Hepatocyte (in vitro differentiated cells): ENCODE data around the gene C18orf63. TPM values are rescaled to one million over a fixed set of nuclear protein-coding genes. Genes with fewer than 3 reads are reported as not detected.

Experiments
- DNase-seq: peaks from one replicate; pipeline ENCODE4 v3.0.0-alpha.2; 2016; ENCODE audit warnings: low spot score
- H2AFZ ChIP-seq: fragments of 200-600 bp; sonication (generic); 2 replicates; pipeline ENCODE4 v1.6.0; 2016; ENCODE audit warnings: antibody characterized with exemption, mild to moderate bottlenecking
- H3K27ac ChIP-seq: fragments of 200-600 bp; sonication (generic); 2 replicates; pipeline ENCODE4 v1.5.1; 2016; ENCODE audit warnings: mild to moderate bottlenecking
- H3K27me3 ChIP-seq: fragments of 200-600 bp; sonication (generic); 2 replicates; pipeline ENCODE4 v1.6.1; 2016
- H3K36me3 ChIP-seq: fragments of 200-600 bp; sonication (generic); replicated peaks from 2 replicates; pipeline ENCODE4 v1.5.1; 2016; ENCODE audit warnings: low read depth; ENCODE audit not compliant: insufficient read depth
- H3K4me1 ChIP-seq: fragments of 200-600 bp; sonication (generic); 2 replicates; pipeline ENCODE4 v1.5.1; 2016; ENCODE audit warnings: mild to moderate bottlenecking, moderate library complexity; ENCODE audit not compliant: insufficient read depth
- H3K4me2 ChIP-seq: fragments of 200-600 bp; sonication (generic); 2 replicates; pipeline ENCODE4 v1.6.0; 2016
- H3K4me3 ChIP-seq: fragments of 200-600 bp; sonication (generic); 2 replicates; pipeline ENCODE4 v1.5.1; 2016; ENCODE audit warnings: mild to moderate bottlenecking
- H3K79me2 ChIP-seq: fragments of 200-600 bp; sonication (generic); 2 replicates; pipeline ENCODE4 v1.6.0; 2017; ENCODE audit warnings: mild to moderate bottlenecking
- H3K9me2 ChIP-seq: fragments of 200-600 bp; sonication (generic); replicated peaks from 2 replicates; pipeline ENCODE4 v1.6.0; 2017; ENCODE audit warnings: mild to moderate bottlenecking; ENCODE audit not compliant: insufficient read depth
- H3K9me3 ChIP-seq: fragments of 200-600 bp; sonication (generic); 2 replicates; pipeline ENCODE4 v1.5.1; 2016; ENCODE audit warnings: low read depth, mild to moderate bottlenecking
- H4K20me1 ChIP-seq: fragments of 200-600 bp; sonication (generic); 2 replicates; pipeline ENCODE4 v1.6.0; 2016; ENCODE audit warnings: mild to moderate bottlenecking; ENCODE audit not compliant: insufficient read depth, poor library complexity, severe bottlenecking
- EZH2 ChIP-seq: fragments of 200-600 bp; sonication (generic); IDR thresholded peaks from 2 replicates; pipeline ENCODE4 v1.6.1; 2016; ENCODE audit warnings: antibody characterized with exemption, mild to moderate bottlenecking, borderline replicate concordance
- EZH2phosphoT487 ChIP-seq: fragments of 200-600 bp; sonication (generic); IDR thresholded peaks from one replicate; pipeline ENCODE4 v1.6.1; 2018; ENCODE audit warnings: antibody characterized with exemption, mild to moderate bottlenecking, low read depth, moderate library complexity; ENCODE audit not compliant: unreplicated experiment, severe bottlenecking
- WGBS: methylation state at CpG from one replicate; pipeline ENCODE4 v1.1.6; 2016; ENCODE audit warnings: low lambda C conversion rate; ENCODE audit errors: missing lambda C conversion rate; 5-methylcytosine and 5-hydroxymethylcytosine counted together
- polyA plus RNA-seq: library from polyadenylated mRNA; unstranded; fragments of >200 nt; fragmentation: Nextera tagmentation; extraction: Ambion mirVana; gene quantifications from 2 replicates; pipeline ENCODE4 v1.2.1, GENCODE V29; 2016
- total RNA-seq: library from RNA; depleted of rRNA; stranded (reverse); fragments of >200 nt; gene quantifications from 2 replicates; pipeline ENCODE4 v1.2.3, GENCODE V29; 2014
- TF ChIP-seq, protein P1 (sequence below): fragments of 200-600 bp; sonication (generic); IDR thresholded peaks from 2 replicates; pipeline ENCODE4 v1.5.1; 2016; ENCODE audit warnings: antibody characterized with exemption, mild to moderate bottlenecking; ENCODE audit not compliant: poor library complexity

Gene C18orf63
- total and polyA plus RNA-seq, 2 experiments from 2014 or later, result not detected

DNA sequence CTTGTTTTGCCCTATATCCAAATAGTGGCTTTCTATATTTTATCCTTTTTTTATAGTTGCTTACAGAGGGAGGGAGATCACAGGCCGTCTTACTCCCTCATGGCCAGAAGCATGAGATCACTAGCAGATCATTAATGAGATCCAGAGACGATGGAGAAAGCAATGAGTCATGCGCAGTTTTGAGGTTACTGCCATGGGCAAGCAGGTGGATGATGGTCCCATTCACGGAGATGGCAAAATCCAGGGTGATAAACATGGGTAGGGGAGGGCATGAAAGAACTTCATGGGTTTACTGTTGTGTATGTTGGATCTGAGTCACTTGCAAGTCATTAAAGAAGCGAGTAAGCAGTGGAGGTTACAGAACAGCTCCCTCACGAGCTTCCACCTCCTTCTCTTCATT lies 60.4 kb downstream of the C18orf63 start:
- 69% methylated on average over 6 of the region's 6 CpGs for WGBS
- peak overlapping the region; percentile 69 for H3K27ac ChIP-seq
- no peaks in the 10 kb centered on the region for H3K36me3 ChIP-seq
- TF ChIP-seq EZH2phosphoT487 (no peak), EZH2 (no peak)
- TF ChIP-seq, protein P1, sequence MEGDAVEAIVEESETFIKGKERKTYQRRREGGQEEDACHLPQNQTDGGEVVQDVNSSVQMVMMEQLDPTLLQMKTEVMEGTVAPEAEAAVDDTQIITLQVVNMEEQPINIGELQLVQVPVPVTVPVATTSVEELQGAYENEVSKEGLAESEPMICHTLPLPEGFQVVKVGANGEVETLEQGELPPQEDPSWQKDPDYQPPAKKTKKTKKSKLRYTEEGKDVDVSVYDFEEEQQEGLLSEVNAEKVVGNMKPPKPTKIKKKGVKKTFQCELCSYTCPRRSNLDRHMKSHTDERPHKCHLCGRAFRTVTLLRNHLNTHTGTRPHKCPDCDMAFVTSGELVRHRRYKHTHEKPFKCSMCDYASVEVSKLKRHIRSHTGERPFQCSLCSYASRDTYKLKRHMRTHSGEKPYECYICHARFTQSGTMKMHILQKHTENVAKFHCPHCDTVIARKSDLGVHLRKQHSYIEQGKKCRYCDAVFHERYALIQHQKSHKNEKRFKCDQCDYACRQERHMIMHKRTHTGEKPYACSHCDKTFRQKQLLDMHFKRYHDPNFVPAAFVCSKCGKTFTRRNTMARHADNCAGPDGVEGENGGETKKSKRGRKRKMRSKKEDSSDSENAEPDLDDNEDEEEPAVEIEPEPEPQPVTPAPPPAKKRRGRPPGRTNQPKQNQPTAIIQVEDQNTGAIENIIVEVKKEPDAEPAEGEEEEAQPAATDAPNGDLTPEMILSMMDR, result no peak
- no peaks in the 10 kb centered on the region for H3K79me2 ChIP-seq
- H3K4me1 ChIP-seq, result no peaks in the 10 kb centered on the region
- H3K4me2 ChIP-seq, result no peak overlapping the region
- no peak overlapping the region for H3K4me3 ChIP-seq
- no peaks in the 10 kb centered on the region for H3K9me3 ChIP-seq
- no peaks in the 10 kb centered on the region for H3K9me2 ChIP-seq
- no peaks in the 10 kb centered on the region for H3K27me3 ChIP-seq
- DNase-seq, result peak; percentile 36
- no peak overlapping the region for H2AFZ ChIP-seq
- no peaks in the 10 kb centered on the region for H4K20me1 ChIP-seq

DNA sequence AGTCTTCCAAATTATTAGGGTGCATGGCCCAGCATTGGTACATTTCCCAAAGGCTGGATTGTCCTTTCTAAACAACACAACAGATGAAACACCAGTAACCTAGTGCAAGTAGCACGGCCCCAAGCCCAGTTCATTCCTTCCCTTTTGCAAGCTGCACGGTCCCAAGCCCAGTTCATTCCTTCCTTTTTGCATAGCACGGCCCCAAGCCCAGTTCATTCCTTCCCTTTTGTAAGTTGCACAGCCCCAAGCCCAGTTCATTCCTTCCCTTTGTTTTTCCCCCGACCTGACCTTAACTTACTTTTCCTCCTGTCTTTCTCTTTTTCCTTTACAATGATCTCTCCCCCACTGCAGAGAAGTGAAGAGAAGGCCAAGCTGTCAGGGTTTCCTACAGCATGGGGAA lies 60.9 kb downstream of the C18orf63 start:
- H3K4me3 ChIP-seq, result no peak overlapping the region
- TF ChIP-seq EZH2phosphoT487 (no peak), EZH2 (no peak)
- TF ChIP-seq, protein P1, result no peak
- 85% methylated on average over 4 of the region's 4 CpGs for WGBS
- H3K36me3 ChIP-seq, result no peaks in the 10 kb centered on the region
- no peak overlapping the region for H2AFZ ChIP-seq
- H3K79me2 ChIP-seq, result no peaks in the 10 kb centered on the region
- no peaks in the 10 kb centered on the region for H4K20me1 ChIP-seq
- H3K4me1 ChIP-seq, result no peaks in the 10 kb centered on the region
- H3K4me2 ChIP-seq, result no peak overlapping the region
- no peaks in the 10 kb centered on the region for H3K9me3 ChIP-seq
- no peaks in the 10 kb centered on the region for H3K9me2 ChIP-seq
- H3K27me3 ChIP-seq, result no peaks in the 10 kb centered on the region
- no peak for DNase-seq
- H3K27ac ChIP-seq, result no peak overlapping the region

- Histone ChIP-seq H3K4me3 (no peak overlapping the region), H3K9me2 (no peaks in the 10 kb centered on the region), H3K79me2 (no peaks in the 10 kb centered on the region), H3K27me3 (no peaks in the 10 kb centered on the region), H2AFZ (no peak overlapping the region), H3K9me3 (no peaks in the 10 kb centered on the region), H3K4me2 (no peak overlapping the region), H3K36me3 (no peaks in the 10 kb centered on the region), H4K20me1 (no peaks in the 10 kb centered on the region), H3K27ac (no peak overlapping the region), H3K4me1 (no peaks in the 10 kb centered on the region)
- no peak for DNase-seq
- TF ChIP-seq, protein P1, result no peak
- TF ChIP-seq EZH2 (no peak), EZH2phosphoT487 (no peak)
- 94% methylated on average over 1 of the region's 1 CpG for WGBS
Measured at GRCh38 chr18:74377776-74378175, 62.1 kb downstream of the C18orf63 start.

- H3K9me2 ChIP-seq, result no peaks in the 10 kb centered on the region
- no peak for DNase-seq
- no peaks in the 10 kb centered on the region for H3K36me3 ChIP-seq
- no peak overlapping the region for H3K4me3 ChIP-seq
- TF ChIP-seq EZH2 (no peak), EZH2phosphoT487 (no peak)
- TF ChIP-seq, protein P1, result no peak
- H3K9me3 ChIP-seq, result no peaks in the 10 kb centered on the region
- no peaks in the 10 kb centered on the region for H3K27me3 ChIP-seq
- no peak overlapping the region for H3K4me2 ChIP-seq
- WGBS, result 79% methylated on average over 4 of the region's 4 CpGs
- H3K27ac ChIP-seq, result no peak overlapping the region
- no peak overlapping the region for H2AFZ ChIP-seq
- H3K79me2 ChIP-seq, result no peaks in the 10 kb centered on the region
- no peaks in the 10 kb centered on the region for H4K20me1 ChIP-seq
- H3K4me1 ChIP-seq, result no peaks in the 10 kb centered on the region
Measured at GRCh38 chr18:74378179-74378682, 62.6 kb downstream of the C18orf63 start.
